HG03280 (cell line): Measurements from ENCODE around the gene RAE1.

ENCODE experiments used
- ATAC-seq: cut with Tn5 transposase; IDR thresholded peaks from one replicate; pipeline ENCODE4 v1.9.1; 2021; ENCODE audit warnings: mild to moderate bottlenecking, moderate library complexity; ENCODE audit not compliant: unreplicated experiment

Gene RAE1

GRCh38 chr20:57369596-57369995 lies 18.5 kb downstream of the RAE1 start:
- no peak for ATAC-seq

GRCh38 chr20:57370316-57370715 lies 19.3 kb downstream of the RAE1 start:
- no peak for ATAC-seq

DNA sequence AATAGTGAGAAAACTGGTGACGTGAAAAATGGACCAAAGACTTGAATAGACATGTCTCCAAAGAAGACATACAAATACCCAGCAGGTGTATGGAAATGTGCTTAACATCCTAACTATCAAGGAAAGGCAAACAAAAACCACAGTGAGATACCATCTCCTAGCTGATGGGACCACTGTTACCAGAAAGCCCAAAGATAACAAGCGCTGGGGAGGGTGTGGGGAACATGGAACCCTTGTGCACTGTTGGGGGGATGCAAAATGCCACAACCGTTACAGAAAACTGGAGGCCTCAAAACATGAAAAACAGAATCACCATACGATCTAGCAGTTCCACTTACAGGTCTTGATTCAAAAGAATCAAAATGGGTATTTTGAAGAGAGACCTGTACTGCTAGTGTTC lies 20.3 kb downstream of the RAE1 start:
- no peak for ATAC-seq

- ATAC-seq: no peak
Observed at GRCh38 chr20:57372157-57372556, 21.1 kb downstream of the RAE1 start.

GRCh38 chr20:57372581-57373350 lies 21.7 kb downstream of the RAE1 start:
- ATAC-seq: no peak

DNA sequence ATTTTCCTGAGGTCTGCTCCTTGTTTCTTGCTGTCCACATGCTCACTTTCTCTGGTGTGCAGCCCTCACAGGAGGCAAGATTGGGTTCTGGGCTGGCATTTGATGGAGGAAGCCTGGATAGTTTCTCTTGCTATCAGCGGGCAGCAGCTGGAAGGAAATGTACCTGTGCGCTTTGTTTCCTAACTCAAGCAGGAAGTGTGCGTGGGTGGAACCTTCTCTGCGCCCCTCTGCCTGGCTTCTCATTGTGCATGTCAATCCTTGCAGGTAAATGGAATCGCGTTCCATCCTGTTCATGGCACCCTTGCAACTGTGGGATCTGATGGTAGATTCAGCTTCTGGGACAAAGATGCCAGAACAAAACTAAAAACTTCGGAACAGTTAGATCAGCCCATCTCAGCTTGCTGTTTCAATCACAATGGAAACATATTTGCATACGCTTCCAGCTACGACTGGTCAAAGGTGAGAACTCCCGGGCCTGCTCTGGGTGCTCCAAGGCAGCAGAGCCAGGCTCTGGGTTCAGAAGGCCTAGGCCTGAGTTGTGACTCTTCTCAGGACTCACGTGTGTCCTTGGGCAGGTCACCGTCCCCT lies 23.4 kb downstream of the RAE1 start:
- ATAC-seq: no peak

GRCh38 chr20:57374931-57375651 lies 24.0 kb downstream of the RAE1 start:
- ATAC-seq: no peak

GRCh38 chr20:57375652-57376230 lies 24.7 kb downstream of the RAE1 start:
- ATAC-seq: no peak

DNA sequence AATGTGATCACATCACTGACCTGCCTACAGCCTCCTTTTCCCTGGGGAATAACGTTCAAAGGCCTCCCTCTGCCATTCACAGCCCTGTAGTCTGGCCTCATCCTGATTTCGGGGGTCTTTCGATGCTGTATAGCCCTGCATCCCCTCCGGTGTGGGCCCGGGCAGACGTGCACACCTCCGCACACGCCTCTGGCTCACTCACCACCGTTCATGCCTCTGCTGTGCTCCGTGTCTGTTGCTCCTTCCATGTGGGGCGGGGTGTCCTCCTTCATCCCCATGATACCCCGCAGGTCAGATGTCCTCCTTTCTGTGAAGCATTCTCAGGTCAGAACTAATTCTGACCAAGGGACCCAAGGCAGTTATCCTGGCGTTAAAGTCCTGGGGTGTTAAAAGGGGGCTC lies 26.3 kb downstream of the RAE1 start:
- ATAC-seq: no peak

DNA sequence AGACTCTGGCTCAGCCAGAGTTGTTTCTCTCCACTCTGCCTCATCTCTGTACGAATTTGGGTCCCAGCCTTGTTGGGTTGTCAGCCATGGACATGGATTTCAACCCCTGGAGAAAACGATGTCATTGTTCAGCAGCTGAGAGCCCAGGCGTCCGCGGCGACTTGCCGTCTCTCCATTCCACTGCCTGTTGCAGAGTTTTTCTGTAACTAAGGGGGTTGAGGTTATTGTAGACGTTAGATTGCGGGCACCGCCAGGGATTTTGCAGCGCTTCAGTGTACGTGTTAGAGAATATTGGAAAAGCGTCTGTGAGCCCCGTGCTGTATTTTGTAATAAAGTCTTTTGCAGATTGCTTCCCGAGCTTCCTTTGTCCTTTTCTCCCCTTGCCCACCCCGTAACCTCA lies 27.1 kb downstream of the RAE1 start:
- no peak for ATAC-seq

DNA sequence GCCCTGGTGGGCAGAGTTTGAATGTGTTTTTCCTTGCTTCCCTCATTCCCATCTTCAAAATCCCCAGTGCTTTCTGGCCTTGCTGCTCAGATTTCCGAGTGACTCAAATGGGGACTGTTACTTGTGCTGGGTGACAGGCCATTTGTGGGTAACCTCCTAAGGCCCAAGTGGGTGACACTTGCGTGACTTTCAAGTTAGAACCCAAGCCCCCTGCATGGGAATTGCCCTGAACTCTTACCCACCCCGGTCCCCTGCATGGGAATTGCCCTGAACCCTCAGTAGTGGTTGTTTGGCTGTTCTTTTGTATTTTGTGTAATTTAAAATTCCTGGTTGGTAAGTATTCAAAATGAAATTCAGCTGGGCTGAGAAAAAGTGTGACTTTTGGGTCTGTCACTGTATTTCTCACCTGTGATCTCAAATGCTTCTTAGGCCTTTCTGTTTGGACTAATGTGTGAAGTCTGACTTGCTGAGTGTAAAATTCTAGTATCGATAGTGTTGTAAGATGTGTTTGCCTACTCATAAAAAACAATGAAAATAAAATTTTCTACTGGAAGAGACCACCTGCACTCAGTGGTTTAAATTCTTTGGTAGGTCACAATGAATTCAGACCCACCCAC lies 27.7 kb downstream of the RAE1 start:
- ATAC-seq: no peak

DNA sequence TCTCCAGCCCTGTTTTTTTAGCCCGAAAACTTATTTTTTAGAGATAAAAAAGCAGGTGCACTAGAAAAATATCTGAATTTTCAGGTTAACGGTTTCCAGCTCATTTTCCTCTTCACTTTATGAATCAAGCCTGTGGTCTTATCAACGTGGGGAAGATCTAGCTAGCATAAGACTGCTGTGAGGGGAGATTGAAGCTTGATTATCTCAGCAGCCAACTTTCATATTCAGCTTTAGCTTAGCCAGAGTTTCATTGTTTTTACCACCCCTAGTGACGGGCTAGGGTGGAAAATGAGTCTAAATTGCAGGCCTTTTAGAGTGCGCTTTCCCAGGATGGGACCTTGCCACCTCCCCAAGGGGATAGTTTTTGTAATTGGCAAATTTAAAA lies 28.2 kb downstream of the RAE1 start:
- no peak for ATAC-seq

GRCh38 chr20:57380081-57380750 lies 29.2 kb downstream of the RAE1 start:
- no peak for ATAC-seq

DNA sequence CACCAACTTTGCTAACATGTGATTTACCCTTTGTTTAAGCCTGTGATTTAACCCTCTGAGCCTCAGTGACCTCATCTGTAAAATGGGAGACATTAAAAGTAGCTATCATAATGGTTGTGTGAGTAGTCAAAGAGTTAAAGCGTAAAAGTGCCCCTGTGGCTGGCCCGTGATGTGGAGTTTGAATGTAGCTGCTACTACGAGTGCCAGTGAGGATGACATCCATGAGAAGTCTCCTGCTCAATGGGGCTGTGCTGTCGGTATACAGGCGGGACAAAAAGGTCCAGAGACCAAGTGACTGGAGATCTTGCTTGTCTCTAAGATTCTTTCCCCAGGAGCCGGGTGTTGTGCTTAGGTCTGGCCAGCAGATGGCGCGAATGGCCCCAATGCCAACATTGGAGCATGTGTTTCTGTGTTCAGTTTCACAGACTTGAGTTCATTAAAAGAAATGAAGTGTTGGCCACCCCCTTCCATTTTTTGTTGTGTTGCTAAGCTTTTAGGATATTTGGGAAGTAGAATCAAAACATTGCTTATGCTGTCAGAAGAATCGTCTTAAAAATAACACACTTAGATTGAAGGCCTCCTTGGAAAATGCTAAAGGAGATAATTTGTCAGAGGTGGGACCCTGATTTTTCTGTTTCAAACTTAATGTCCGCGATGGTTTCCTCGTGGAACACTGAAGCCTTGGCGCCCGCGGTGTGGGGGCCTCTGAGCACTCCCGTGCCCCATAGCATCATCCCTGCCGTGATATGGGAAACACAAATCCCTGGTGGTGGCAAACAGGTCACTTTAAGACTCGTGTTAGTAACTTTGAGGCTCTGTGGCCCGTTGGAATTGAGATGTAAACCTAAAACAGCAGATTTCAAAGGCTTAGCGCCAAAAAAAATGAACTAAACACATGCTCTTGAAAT lies 30.8 kb downstream of the RAE1 start:
- no peak for ATAC-seq

DNA sequence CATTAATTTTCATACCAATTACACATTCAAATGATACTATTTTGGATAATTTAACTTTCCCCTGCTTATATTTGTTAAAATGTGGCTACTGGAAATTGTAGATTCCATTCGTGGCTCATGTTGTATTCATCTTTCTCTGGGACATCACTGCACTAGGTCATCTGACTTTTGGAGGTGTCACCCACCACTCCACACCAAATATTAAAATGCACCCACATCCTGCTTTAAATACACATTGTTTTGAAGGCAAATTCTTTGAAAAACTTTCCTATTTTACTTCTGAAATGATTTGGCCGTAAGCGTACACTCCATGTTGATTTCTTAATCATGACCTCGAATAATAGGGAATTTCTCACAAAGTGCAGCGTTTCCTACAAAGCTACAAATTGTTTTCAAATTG lies 31.5 kb downstream of the RAE1 start:
- no peak for ATAC-seq

GRCh38 chr20:57383447-57384347 lies 32.6 kb downstream of the RAE1 start:
- no peak for ATAC-seq

DNA sequence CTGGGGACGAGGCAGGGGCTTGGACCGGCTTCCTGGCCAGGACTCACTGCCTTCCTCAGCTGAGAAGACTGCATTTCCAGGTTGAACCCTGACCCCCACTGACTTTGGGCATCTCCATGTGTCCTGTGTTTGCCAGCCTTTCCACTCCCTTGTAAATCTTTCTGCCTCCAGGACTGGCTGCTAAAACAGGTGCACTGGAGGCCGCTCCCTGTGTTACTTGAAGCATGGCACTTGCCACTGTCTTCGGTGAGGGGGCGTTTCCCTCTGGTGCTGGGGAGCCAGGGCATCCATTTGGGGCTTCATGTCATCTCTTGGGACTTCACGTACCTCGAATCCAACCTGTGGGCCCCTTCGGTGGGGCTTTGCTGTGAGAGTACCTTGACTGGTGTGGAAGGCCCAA lies 33.4 kb downstream of the RAE1 start:
- no peak for ATAC-seq

GRCh38 chr20:57384953-57385761 lies 34.1 kb downstream of the RAE1 start:
- no peak for ATAC-seq
